Hair follicular keratinocyte (primary cell): ENCODE results near the gene PATL2. TPM values are rescaled to one million over a fixed set of nuclear protein-coding genes. Genes with fewer than 3 reads are reported as not detected.

Source experiments
- total RNA-seq: library from RNA; depleted of rRNA; stranded (reverse); fragments of >200 nt; gene quantifications from 2 replicates; pipeline ENCODE4 v1.2.3, GENCODE V29; 2015

Gene PATL2
- not detected in 2 replicates for total RNA-seq

DNA sequence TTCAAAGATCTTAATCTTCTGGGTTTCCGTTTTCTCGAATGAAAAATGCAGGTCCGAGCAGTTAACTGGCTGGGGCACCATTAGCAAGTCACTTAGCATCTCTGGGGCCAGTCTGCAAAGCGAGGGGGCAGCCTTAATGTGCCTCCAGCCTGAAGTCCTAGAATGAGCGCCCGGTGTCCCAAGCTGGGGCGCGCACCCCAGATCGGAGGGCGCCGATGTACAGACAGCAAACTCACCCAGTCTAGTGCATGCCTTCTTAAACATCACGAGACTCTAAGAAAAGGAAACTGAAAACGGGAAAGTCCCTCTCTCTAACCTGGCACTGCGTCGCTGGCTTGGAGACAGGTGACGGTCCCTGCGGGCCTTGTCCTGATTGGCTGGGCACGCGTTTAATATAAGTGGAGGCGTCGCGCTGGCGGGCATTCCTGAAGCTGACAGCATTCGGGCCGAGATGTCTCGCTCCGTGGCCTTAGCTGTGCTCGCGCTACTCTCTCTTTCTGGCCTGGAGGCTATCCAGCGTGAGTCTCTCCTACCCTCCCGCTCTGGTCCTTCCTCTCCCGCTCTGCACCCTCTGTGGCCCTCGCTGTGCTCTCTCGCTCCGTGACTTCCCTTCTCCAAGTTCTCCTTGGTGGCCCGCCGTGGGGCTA lies at the start of gene PATL2, which contains the start of gene B2M:
PATL2 (minus strand) TSS at position 228 of the 647 bp plus-strand sequence. CDS start 34,833 bp downstream, outside the sequence.
B2M (plus strand) TSS at position 422 of the 647 bp plus-strand sequence; CDS start at position 452, 30 bp downstream.

DNA sequence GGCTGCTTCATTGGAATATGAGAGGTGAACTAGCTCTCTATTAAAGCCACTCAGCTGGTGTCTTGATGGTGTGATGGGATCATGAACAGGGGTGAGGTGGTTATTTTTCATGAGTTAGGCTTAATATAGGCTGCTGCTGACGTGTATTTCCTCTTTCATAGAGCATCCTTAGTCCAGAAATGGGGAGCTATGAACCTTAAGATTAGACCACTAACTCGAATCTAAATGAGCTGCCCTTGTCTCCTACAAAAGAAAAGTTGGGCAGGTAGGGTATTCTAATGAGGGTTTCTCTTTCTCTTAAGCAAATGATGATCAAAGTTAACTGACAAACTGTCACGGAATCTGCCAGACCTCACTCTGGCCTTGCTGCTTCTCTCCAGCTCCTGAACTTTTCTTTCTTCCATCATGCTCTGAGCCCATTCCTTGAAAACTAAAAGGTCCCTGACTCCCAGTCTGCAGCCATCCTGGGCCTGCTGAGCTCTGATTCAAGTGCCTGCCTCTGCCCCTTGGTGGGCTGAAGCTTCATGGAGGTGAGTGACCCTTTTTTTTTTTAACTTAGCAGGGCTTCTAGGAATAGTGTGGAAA lies 25.1 kb upstream of the PATL2 start, which contains the start of gene TRIM69:
TRIM69 (plus strand) TSS at position 348 of the 585 bp plus-strand sequence; CDS start at position 525, 177 bp downstream.

DNA sequence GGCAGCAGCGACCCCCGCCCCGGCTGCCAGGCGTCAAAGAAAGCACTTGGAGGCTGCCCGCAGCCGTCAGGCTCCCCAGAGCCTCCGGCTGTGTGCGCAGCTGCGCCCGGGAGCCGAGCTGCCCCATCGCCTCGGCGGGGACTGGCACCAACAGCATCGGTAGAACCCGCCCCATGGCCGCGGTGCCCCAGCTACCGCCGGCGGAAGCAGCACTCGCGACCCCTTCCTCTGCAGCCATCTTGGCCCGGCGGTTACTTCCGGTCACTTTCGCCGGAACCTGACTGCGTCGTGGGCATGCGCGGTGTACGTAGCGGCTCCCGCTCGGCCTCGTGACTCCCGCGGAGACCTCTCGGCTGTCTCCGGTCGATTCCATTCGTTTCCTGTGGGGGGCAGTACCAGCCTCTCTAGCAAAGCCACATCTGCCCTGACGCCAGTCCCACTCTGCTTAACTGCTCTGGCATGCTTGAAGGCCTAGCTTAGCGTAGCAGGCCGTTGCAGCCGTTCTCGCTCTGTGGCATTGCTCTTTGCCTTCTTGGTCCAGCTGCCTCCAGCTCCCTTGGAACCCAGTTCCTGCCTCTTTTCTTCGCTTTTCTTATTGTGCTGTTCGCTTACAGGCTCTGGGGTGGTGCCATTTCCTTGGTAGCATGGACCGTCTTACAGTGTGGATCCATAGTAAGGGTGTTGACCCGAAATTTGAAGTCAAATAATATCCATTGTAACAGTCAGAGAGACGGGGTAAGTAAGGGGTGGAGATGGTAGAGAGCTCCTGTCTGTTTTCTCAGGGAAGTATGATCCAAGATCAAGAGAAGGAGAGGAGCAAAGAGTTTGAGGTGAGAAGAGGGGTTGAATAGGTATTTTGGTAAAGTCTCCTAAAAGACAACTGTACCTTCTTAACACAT lies 47.5 kb downstream of the PATL2 start, which contains the start of gene SPG11:
SPG11 (minus strand) TSS at position 253 of the 899 bp plus-strand sequence; CDS start at position 238, 15 bp downstream.

Other genes with a start within 250 kb of the PATL2 start
- 21.0 and 39.8 TPM in 2 replicates for gene EIF3J, start 174.2 kb downstream of the PATL2 start, total RNA-seq
- gene SPG11, start 47.7 kb downstream of the PATL2 start, total RNA-seq, result 34.0 and 46.5 TPM in 2 replicates
- gene B2M, start 194 bp upstream of the PATL2 start, total RNA-seq, result 697 and 847 TPM in 2 replicates
- 4.8 and 8.4 TPM in 2 replicates for gene TRIM69, start 25.2 kb upstream of the PATL2 start, total RNA-seq
- gene TERB2, start 245.4 kb upstream of the PATL2 start, total RNA-seq, result not detected in 2 replicates